Nucleus accumbens (tissue), 56 donors: ENCODE data around the gene HDAC9.
"Not testable (repeated sequence)": the region's sequence is repeated elsewhere in the genome, so short reads cannot be mapped to it uniquely, and the experiment has no call there.

Experiments used
- DNase-seq, 56 donors: peaks; one replicate each; lab custom pipeline; 2025; lab: John Stamatoyannopoulos, UW

The HDAC9 gene

DNA sequence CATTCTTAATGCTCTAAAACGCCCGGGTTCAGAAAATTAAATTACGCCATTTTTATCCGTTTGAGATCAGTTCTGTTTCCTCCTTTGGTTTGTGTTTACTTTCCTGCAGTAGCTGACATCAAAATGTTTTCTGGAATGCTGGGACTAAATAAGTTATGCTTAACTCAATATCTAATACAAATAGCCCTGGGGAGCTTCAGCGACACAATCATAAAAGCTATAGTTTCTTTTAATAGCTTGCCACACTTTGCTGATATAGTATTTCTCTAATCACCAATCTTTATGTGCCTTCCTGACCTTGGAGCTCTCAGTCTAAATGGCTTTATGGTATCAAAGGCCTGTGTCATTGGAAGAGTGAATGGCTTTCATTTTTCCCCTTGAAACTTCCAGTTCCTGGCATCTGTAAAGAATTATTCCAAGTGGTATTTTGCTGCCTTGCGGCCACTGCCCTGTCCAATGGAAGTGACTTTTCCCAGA is 202.7 kb downstream of the HDAC9 start:
- no peak for DNase-seq

DNA sequence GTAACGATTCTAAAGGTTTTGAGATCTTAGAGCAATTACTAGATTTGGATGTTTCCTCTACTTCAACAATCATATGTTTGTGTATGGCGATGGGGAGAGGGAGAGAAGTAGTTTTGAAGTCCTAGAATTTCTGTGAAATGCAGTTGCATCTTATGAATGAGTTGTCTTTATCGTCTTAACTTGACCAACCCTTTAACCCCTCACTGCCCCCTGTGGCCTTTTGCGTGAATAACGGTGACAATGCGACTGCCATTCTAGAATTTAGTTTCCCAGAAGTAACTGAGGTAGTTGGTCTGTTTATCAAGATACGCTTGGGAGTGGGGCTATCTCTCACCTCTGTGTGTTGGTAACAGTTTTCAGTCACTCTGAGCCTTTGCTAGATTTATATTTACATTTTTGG is 204.6 kb downstream of the HDAC9 start:
- DNase-seq = no peak

DNA sequence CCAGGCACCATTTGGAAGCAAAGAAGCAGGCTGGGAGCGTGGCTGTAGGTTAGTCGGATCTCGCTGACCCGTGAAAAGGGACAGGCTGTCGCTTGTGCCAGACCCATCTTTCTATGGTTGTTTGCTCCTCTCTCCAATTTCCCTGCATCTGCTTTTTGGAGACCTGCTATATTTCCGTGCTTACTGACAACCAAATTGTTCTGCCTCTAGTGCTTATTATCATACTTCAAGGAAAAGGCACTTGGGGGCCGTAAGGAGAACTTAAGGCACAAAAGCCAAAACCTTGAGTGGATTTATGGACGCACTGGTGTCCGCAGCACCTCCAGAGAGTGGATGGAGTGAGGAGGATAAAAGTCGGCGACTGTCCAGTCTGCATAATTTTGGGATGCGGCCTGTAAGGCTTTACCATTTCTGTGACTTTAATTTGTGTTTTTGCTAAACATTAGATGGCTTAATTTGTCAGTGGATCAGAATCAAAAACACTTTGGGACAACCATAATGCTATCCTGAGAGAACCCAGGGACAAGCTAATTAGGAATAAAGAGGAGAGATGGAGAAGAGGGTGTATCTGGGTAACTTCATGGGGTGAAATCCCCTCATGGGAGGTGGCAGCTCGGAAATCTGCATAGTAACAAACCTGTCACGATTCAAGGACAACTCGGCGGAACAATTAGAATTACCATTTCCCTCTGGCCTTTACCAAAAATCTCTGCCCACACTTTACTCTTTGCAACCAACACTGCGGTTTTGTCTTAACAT is 206.7 kb downstream of the HDAC9 start:
- DNase-seq = no peak

- DNase-seq = no peak
Measured at GRCh38 chr7:18703685-18704084, 208.1 kb downstream of the HDAC9 start.

- DNase-seq = no peak
Measured at GRCh38 chr7:18706670-18707069, 211.1 kb downstream of the HDAC9 start.

- no peak for DNase-seq
Measured at GRCh38 chr7:18708204-18708603, 212.7 kb downstream of the HDAC9 start.

DNA sequence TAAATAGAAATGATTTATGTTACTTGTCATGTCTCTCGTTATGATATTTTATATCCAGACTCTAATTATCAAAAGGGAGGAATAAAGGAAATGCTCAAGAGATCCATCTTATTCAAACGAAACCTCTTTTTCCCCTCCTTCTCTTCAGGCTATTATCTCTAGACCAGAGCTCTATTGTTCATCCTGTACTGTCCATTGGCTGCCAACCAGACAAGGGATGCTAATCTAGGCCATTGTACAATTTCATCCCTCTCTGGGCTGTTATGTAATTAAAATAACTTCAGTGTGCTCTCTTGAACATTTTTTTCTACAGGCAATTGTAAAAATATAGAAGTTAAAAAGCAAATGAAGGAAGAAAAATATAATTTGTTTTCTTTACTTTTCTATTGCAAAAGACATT is 220.4 kb downstream of the HDAC9 start:
- DNase-seq = no peak

- no peak for DNase-seq
Measured at GRCh38 chr7:18721429-18721828, 225.9 kb downstream of the HDAC9 start.

- DNase-seq = no peak
Measured at GRCh38 chr7:18724318-18724717, 228.8 kb downstream of the HDAC9 start.

DNA sequence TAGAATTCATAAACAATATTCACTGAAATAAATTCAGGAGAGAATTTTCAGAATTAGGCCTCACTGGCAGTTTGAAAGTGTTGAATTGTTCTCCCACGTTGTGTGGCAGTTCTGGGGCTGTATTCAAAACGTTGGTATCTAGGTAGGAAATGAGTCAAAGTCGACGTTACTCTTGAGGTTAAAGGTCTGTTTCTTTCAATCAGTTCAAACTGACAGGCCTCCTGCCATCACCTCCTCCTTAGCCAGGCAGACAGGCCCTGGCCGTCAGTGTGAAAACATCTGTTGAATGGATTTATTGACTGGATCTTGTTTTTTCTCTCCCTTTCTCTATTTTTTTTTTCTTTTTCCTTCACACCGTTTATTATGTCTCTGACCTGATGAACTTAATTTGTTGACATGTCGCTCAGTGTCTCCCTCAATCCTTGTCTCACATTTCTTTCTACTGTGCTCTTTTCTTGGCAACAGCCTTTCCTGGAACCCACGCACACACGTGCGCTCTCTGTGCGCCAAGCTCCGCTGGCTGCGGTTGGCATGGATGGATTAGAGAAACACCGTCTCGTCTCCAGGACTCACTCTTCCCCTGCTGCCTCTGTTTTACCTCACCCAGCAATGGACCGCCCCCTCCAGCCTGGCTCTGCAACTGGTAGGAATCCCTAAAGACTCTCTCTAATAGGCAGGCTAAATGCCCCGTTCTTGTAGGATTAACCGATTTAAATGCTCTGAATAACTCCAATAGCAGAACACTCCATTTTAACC is 231.7 kb downstream of the HDAC9 start:
- DNase-seq = no peak

GRCh38 chr7:18736012-18736411 is 240.5 kb downstream of the HDAC9 start:
- DNase-seq = not testable (repeated sequence)

DNA sequence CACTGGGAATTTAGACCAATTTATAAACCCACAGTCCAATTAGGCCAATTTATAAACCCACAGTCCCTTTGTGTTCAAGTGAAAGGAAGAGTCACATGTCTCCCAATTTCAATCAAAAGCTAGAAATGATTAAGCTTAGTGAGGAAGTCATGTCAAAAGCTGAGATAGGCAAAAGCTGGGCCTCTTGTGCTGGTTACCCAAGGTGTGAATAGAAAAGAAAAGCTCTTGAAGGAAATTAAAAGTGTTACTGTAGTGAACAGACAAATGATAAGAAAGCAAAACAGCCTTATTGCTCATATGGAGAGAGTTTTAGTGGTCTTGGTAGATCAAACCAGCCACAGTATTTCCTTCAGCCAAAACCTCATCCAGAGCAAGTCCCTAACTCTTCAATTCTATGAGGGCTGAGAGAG is 245.0 kb downstream of the HDAC9 start:
- no peak for DNase-seq

DNA sequence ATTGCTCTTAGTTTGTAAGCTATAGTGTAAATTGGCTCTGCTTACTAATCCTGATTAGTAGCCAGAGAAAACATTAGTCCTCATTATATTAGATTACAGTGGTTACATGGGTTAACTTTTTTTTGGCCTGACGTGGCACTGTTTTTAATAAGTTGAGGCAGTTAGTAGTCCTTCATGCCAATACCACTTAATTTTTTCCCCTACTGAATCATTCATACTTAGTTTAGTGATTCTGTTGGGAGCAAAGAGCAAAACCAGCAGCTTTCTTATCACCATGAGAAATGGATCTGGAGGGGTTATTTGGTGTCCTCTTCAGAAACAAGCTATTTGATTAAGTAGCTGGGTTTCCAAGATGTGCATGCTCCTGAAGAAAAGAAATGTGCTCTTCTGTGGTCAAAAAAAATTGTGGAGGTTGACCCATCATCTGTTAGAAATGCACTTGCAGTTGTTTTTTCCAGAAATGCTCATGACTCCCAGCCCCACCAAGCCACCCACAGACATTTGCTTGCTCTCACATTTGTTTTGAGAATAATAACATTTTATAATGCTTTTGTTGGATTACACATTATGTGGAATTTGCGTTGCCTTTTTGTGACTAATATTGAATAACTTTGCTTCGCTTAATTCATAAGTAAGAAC is 258.5 kb downstream of the HDAC9 start:
- no peak for DNase-seq

DNA sequence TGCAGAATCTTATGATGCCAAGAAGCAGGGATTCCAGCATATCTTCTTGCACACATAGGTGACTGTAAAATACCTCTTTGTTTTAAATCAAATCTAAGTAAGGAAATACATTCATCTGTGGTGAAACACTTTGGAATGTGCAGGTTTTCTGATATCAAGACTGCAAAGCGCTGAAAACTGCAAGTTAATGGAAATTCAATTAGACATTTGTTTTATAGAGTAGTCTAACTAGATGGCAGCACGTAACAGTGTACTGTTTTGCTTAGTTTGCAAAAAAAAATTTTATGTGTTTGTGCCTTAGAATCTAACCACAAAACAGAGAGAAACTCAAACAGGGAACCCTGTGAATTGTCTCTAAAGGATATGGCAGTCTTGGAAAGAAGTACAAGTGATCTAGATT is 259.2 kb downstream of the HDAC9 start:
- no peak for DNase-seq

GRCh38 chr7:18755793-18756192 is 260.2 kb downstream of the HDAC9 start:
- DNase-seq = no peak

DNA sequence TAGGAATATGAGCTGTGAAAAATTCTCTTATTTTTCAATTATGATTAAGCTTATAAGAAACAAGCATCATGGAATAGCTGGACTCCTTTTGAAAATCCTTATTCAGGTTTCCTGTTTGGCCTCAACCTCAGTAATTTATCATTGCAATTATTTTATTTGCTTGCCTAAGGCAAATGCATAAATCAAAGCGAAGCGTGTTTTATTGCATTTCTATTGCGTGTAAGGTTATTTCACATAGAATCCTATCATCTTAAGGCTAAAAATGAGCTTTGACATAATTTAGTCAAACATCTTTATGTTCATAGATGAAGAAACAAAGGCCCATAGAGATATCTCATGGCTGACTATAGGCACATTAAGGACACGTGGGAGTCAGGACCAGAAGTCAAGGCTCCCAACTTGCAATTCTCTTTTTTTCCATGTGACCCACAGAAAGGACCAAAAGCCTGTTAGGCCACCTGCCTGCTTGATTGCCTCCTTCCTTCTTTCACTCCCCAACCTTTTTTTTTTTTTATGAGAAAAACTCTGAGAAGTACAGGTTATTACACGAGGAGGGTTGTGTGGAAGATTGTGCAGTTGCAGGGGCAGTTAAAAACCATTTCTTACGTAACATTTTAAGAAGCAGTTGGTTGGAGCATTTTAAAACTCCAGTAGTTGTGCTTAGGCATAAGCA is 261.0 kb downstream of the HDAC9 start:
- no peak for DNase-seq

- DNase-seq = no peak
Measured at GRCh38 chr7:18760046-18760445, 264.5 kb downstream of the HDAC9 start.

DNA sequence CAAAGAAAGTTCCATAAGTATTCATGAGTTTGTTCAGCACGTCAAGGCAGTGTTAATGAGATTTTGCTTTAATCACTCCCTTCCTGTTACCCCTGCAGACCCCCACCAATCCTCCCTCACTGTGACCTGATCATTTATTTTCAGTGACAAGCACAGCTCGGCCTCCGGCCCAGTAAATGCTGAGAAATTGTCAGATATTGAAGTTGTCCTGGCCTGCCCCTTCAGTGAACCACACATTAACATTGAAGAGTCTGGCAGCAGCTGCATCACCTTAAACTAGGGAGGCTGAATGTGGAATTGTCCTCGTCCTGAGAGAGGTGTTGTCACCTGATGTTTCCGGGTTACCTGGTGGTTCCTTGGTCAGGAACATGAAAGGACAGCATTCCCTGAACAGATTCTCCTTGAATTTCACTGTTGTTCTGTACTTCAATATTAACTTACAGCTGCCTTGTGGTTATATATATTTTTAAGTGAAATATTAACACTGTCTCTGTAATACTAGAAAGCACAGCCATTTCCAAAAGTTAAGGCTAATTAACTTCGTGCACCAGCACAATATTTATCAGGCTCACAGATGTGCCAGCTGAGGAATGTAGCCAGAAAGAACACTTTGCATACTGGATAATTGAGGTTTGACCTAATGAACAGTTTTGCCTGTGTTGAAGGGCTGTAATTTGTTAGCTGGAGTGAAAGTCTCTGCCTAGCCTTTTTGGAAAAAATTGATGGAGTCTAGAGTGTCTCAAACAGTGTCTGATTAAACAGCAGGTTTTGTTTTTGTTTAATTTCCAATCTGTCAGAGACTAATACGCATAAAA is 265.3 kb downstream of the HDAC9 start:
- DNase-seq = no peak

GRCh38 chr7:18762189-18762588 is 266.6 kb downstream of the HDAC9 start:
- DNase-seq = no peak

GRCh38 chr7:18768256-18768655 is 272.7 kb downstream of the HDAC9 start:
- DNase-seq = no peak
